ENCODE measurements around the gene LARP6.

LARP6 gene

DNA sequence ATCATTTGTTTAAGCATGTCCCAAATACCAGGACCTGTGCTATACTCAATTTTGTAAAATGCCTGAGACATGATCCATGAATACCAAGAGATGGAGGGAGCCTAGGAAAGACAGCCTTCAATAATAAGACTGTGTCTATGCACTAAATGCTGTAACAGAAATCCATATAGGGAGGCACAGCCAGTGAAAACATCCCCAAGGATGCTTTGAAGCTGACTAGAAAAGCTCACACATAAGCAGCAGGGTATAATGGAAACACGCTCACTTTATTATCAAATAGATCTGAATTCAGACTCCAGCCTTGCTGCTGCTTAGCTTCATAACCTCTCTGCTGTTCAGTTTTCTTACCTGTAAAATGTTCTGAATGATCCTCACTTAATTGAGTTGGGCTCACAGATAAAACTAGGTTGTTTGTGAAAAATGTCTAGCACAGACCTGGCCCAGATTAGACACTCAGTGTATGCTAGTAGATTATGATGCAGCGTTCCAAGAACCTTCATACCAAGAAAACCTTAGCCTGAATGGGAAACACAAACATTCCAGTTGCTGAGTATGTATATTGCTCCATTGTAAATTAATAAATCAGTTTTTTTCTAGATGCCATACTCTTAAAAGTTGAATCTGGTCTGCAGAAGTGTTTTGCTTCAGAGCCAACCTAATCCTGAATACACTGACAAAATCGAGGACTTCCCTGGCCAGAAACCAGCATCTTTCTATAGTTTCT is 3.8 kb upstream of the LARP6 start:
- Histone ChIP-seq H3K4me1 (ENCODE audit: control insufficient read depth, insufficient read depth, low read length) (peaks cover 37% of the 10 kb centered on the region), H3K36me3 (ENCODE audit: control insufficient read depth, insufficient read depth, low read length, severe bottlenecking) (no peaks in the 10 kb centered on the region), H3K4me3 (ENCODE audit: low read length) (no peak overlapping the region), H3K9me3 (ENCODE audit: control insufficient read depth, low read length) (no peaks in the 10 kb centered on the region), H3K27me3 (replicated peaks; ENCODE audit: control insufficient read depth, insufficient read depth, low read length) (no peaks in the 10 kb centered on the region), H3K9ac (ENCODE audit: low read length) (no peak overlapping the region)
- peak; percentile 48 for DNase-seq (ENCODE audit: low read depth)

DNA sequence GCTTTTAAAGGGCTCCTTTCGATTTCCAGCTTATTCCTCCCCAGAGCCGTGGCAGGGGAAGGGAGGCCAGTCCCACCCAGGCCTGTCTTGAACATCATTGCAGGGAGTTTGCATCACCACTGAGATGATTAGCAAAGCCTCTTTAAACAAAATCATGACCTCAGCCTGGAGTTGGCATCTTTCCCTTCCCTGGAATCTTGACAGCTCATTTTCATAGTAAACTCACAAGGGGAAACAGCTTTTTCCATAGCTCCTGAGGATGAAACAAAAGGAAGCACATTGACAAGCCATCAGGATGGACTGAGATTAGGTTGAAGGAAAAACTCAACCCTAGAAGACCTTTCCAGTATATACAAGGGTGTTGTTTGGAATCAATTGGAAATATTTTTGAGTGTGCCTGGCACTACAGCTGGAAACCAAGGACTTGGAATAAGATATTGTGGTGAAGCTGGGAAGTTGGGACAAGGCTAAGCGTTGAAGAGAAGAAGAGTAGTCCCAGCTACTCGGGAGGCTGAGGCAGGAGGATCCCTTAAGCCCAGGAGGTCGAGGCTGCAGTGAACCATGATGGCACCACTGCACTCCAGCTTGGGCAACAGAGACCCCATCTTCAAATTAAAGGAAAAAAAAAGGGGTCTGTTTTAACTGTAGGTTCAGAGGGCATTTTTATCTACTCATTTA is 3.1 kb upstream of the LARP6 start:
- Histone ChIP-seq H3K4me3 (ENCODE audit: low read length) (peak overlapping the region; percentile 74), H3K27me3 (replicated peaks; ENCODE audit: control insufficient read depth, insufficient read depth, low read length) (no peaks in the 10 kb centered on the region), H3K9me3 (ENCODE audit: control insufficient read depth, low read length) (no peaks in the 10 kb centered on the region), H3K4me1 (ENCODE audit: control insufficient read depth, insufficient read depth, low read length) (peaks cover 42% of the 10 kb centered on the region), H3K36me3 (ENCODE audit: control insufficient read depth, insufficient read depth, low read length, severe bottlenecking) (no peaks in the 10 kb centered on the region), H3K9ac (ENCODE audit: low read length) (peak overlapping the region; percentile 76)
- peak; percentile 99 for DNase-seq (ENCODE audit: low read depth)

DNA sequence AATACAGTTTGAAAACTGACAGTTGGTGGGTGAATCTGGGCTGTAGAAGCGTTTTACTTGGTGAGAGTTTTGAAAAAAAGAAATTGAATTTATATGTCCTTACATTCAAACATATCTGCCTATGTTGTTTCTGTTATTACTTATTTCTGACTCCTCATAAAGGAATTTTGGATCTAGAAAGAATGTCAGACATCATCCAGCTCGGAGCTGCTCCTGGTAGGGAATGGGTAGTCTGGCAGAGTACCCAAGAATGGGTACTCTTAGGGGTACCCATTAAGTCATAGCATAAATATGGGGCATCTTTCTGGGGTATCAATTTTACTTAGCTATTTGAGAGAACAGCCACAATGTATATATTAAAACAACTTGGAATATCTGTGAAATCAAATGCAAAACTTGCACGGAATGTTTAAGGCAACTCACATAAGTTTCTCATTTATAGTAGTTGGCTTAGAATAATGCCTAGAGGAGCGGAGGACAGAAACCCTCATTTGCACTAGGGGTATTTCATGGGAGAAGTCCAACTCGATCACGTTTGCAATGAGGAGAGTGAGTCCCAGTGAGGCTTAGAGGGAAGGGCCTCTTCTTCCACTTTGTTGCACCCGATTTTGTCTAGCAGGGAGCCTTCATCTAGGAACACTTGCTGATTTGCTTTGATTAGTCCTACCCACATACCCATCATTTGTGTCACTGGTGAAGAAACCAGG is 2.4 kb upstream of the LARP6 start:
- H3K36me3 ChIP-seq (ENCODE audit: control insufficient read depth, insufficient read depth, low read length, severe bottlenecking), result peaks cover 6% of the 10 kb centered on the region
- H3K4me3 ChIP-seq (ENCODE audit: low read length), result peak overlapping the region; percentile 74
- DNase-seq (ENCODE audit: low read depth), result peak; percentile 75
- peak overlapping the region; percentile 76 for H3K9ac ChIP-seq (ENCODE audit: low read length)
- H3K4me1 ChIP-seq (ENCODE audit: control insufficient read depth, insufficient read depth, low read length), result peaks cover 48% of the 10 kb centered on the region
- H3K9me3 ChIP-seq (ENCODE audit: control insufficient read depth, low read length), result no peaks in the 10 kb centered on the region
- H3K27me3 ChIP-seq (replicated peaks; ENCODE audit: control insufficient read depth, insufficient read depth, low read length), result no peaks in the 10 kb centered on the region

DNA sequence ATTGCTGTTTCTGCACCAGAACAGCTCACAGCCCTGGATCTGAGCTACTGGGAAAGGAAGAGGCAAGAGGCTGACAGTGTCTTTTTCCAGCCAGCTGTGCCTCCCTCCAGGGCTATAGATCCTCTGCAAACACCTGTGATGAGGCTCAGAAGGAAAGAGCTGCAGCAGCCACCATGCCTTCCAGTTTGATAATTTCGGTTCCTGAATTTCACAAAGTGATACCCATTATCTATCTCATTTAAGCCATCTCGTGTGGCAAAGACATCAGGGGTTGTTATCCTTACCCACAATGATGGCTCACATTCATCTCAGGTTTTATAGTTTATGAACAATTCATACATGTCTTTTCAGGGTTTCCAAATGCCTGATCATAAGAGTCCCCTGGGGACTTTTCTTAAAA is 1.8 kb upstream of the LARP6 start:
- DNase-seq (ENCODE audit: low read depth), result no peak
- Histone ChIP-seq H3K4me3 (ENCODE audit: low read length) (no peak overlapping the region), H3K27me3 (replicated peaks; ENCODE audit: control insufficient read depth, insufficient read depth, low read length) (no peaks in the 10 kb centered on the region), H3K9ac (ENCODE audit: low read length) (peak overlapping the region; percentile 76), H3K36me3 (ENCODE audit: control insufficient read depth, insufficient read depth, low read length, severe bottlenecking) (peaks cover 11% of the 10 kb centered on the region), H3K4me1 (ENCODE audit: control insufficient read depth, insufficient read depth, low read length) (peaks cover 48% of the 10 kb centered on the region), H3K9me3 (ENCODE audit: control insufficient read depth, low read length) (no peaks in the 10 kb centered on the region)

DNA sequence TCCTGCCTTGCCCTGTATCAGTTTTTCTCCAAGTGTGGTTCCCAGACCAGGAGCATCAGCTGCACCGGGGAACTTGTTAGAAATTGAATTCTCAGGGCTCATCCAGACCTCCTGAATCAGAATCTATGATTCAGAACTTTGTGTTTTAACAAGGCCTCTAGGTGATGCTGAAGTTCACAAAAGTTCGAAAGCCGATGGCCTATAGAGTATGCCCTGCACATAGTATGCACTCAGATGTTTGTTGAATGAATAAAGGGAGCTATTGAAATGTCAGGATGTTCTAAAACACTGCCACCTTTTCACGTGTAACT is 664 bp upstream of the LARP6 start:
- Histone ChIP-seq H3K9me3 (ENCODE audit: control insufficient read depth, low read length) (no peaks in the 10 kb centered on the region), H3K9ac (ENCODE audit: low read length) (peak overlapping the region; percentile 93), H3K36me3 (ENCODE audit: control insufficient read depth, insufficient read depth, low read length, severe bottlenecking) (peaks cover 13% of the 10 kb centered on the region), H3K4me3 (ENCODE audit: low read length) (peak overlapping the region; percentile 84), H3K4me1 (ENCODE audit: control insufficient read depth, insufficient read depth, low read length) (peaks cover 59% of the 10 kb centered on the region), H3K27me3 (replicated peaks; ENCODE audit: control insufficient read depth, insufficient read depth, low read length) (no peaks in the 10 kb centered on the region)
- peak; percentile 54 for DNase-seq (ENCODE audit: low read depth)

DNA sequence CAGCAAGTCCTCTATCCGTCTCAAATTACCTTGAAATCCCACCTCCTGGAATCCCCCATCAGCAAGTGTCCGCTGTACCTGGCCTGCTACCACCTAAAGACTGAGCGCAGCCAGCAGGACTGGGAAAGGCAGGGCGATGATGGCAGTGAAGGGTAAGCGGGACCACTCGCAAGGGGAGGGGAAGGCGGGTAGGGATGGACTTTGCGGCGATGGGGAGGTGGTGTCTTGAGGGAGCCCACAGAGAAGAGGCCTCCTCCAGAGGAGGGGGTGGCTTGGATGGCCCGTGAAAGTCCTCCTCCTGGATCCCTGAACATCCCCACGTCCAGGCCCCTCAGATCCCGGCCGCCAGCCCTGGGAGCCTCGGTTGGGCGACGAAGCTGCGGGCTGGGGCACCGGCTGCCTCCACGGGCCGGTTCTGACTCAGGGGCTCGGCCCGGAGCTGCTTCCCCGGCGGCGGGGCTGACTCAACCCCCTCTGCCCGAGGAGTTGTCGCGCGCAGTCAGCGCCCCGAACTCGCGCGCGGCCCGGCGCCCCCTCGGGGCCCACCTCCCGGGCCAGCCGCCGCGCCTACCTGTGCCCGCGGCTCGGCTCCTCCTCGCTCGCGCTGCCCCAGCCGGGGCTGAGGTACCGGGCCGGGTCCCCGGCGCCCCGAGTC is 512 bp downstream of the LARP6 start:
- peak overlapping the region; percentile 93 for H3K9ac ChIP-seq (ENCODE audit: low read length)
- H3K4me3 ChIP-seq (ENCODE audit: low read length), result peak overlapping the region; percentile 95
- peak; percentile 80 for DNase-seq (ENCODE audit: low read depth)
- no peaks in the 10 kb centered on the region for H3K27me3 ChIP-seq (replicated peaks; ENCODE audit: control insufficient read depth, insufficient read depth, low read length)
- H3K9me3 ChIP-seq (ENCODE audit: control insufficient read depth, low read length), result no peaks in the 10 kb centered on the region
- peaks cover 13% of the 10 kb centered on the region for H3K36me3 ChIP-seq (ENCODE audit: control insufficient read depth, insufficient read depth, low read length, severe bottlenecking)
- peaks cover 64% of the 10 kb centered on the region for H3K4me1 ChIP-seq (ENCODE audit: control insufficient read depth, insufficient read depth, low read length)

DNA sequence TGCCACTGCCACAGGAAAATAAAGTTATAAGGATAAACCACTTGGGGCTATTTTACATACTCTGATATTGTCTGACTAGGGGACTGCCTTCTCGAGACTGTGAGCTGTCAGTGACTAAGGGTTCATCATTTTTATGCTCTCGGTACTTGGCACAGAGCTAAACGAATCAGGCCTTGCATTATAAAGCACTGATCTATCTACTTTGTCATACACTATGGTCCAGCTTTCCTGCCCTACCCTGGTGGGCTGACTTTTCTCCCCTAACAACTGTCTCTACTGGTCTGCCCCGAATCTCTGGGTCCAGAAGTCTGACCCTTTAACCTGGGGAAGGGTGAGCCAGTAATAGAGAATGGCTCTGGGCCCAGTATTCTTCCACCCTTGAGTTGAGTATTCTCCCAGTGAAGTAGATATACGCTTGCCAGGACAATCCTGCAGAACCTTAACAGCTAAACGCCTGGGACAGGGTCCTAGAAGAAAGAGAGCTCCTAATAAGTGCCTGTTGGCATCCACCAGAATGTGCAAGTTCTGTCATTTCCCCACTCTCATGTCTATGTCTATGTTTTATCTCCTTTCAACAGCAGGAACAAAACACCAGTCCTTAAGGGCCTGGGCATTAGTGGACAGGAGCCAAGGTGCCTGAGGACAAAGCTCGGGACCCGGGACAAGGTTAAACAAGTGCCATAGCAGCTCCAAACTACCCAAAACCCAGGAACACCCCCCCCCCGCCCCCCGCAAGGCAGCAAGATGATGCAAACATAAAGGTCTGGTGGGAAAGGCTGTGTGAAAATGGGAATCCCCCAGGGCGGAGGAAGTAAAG is 1.2 kb downstream of the LARP6 start:
- peaks cover 60% of the 10 kb centered on the region for H3K4me1 ChIP-seq (ENCODE audit: control insufficient read depth, insufficient read depth, low read length)

DNA sequence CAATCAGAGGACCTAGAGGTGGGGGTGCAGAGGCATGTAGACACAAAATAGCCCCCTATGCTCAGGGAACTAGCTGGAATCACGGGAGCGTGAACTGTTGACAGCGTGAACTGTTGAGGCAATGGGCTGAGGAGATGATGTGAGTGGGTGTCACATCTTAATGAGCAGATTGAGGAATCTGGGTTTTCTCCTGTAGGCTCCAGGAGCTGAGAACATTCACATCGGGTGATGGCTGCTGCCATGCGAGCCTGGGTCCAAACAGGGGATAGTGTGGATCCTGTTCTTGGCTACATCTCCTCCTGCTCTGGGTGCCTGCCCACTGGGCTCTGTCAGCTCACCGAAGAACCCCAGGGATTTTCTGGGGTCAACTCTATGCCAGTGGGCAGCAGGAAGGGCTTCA is 2.1 kb downstream of the LARP6 start:
- Histone ChIP-seq H3K4me1 (ENCODE audit: control insufficient read depth, insufficient read depth, low read length) (peaks cover 51% of the 10 kb centered on the region), H3K9me3 (ENCODE audit: control insufficient read depth, low read length) (no peaks in the 10 kb centered on the region), H3K4me3 (ENCODE audit: low read length) (peak overlapping the region; percentile 95), H3K27me3 (replicated peaks; ENCODE audit: control insufficient read depth, insufficient read depth, low read length) (no peaks in the 10 kb centered on the region), H3K9ac (ENCODE audit: low read length) (peak overlapping the region; percentile 93), H3K36me3 (ENCODE audit: control insufficient read depth, insufficient read depth, low read length, severe bottlenecking) (peaks cover 13% of the 10 kb centered on the region)
- DNase-seq (ENCODE audit: low read depth), result no peak

More for the DNA sequence above, 1.2 kb downstream of the LARP6 start:
- peak; percentile 53 for DNase-seq (ENCODE audit: low read depth)
- Histone ChIP-seq H3K9me3 (ENCODE audit: control insufficient read depth, low read length) (no peaks in the 10 kb centered on the region), H3K36me3 (ENCODE audit: control insufficient read depth, insufficient read depth, low read length, severe bottlenecking) (peaks cover 13% of the 10 kb centered on the region), H3K4me3 (ENCODE audit: low read length) (peak overlapping the region; percentile 95), H3K27me3 (replicated peaks; ENCODE audit: control insufficient read depth, insufficient read depth, low read length) (no peaks in the 10 kb centered on the region), H3K9ac (ENCODE audit: low read length) (peak overlapping the region; percentile 93)

DNA sequence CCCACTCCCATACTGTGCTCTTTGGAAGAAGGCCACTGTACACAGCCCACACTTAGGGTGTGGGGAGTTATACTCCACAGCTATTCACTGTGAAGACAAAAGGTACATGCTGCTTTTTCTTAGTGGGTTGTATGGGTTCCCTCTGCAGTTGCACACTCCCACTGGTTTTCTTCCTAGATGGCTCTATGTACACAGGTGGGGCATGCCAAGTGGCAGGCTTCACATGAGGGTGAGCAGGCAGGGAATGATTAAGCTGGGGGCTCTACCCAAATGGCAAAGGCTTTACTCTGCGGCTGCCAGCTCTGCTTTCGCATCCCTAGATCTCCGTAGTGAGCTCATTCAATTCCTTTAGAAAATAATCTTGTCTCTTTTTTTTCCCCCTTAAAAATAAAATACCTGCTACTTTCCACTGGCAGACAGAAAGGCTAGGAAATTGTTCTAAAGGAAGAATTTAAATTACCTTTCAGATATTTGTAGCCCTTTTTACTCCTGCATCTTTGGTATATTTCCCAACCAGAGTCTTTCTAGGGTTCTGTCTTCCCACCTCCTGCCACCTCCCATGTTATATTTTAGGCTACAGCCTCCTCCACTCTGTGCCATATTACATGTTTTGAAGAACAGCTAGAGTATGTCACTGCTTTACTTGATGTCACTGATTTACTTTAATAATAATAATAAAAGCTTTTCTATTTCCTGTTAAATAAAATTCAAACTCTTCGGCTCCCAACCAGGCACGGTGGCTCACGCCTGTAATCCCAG is 8.2 kb downstream of the LARP6 start:
- H3K9ac ChIP-seq (ENCODE audit: low read length), result no peak overlapping the region
- no peaks in the 10 kb centered on the region for H3K27me3 ChIP-seq (replicated peaks; ENCODE audit: control insufficient read depth, insufficient read depth, low read length)
- H3K4me1 ChIP-seq (ENCODE audit: control insufficient read depth, insufficient read depth, low read length), result peaks cover 15% of the 10 kb centered on the region
- no peak for DNase-seq (ENCODE audit: low read depth)
- H3K9me3 ChIP-seq (ENCODE audit: control insufficient read depth, low read length), result no peaks in the 10 kb centered on the region
- no peak overlapping the region for H3K4me3 ChIP-seq (ENCODE audit: low read length)
- H3K36me3 ChIP-seq (ENCODE audit: control insufficient read depth, insufficient read depth, low read length, severe bottlenecking), result peaks cover 5% of the 10 kb centered on the region

DNA sequence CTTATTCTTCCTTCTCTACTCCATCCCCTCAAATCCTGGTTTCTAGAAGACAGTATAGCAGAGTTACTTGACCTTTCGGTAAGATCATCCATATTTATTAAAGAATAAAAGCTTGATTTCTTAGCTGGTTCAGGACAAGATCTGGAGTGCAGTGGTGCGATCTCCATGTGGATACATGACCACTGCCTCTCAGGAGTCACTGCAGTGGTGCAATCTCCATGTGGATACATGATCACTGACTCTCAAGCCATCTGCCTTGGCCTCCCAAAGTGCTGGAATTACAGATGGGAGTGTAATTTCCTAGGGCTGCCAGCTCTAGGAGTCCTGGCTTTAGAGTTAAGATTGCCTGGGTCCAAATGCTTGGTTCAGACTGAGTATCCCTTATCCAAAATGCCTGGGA is 16.5 kb downstream of the LARP6 start:
- H3K4me1 ChIP-seq (ENCODE audit: control insufficient read depth, insufficient read depth, low read length), result peaks cover 43% of the 10 kb centered on the region
- H3K9me3 ChIP-seq (ENCODE audit: control insufficient read depth, low read length), result no peaks in the 10 kb centered on the region
- H3K36me3 ChIP-seq (ENCODE audit: control insufficient read depth, insufficient read depth, low read length, severe bottlenecking), result peaks cover 19% of the 10 kb centered on the region
- no peaks in the 10 kb centered on the region for H3K27me3 ChIP-seq (replicated peaks; ENCODE audit: control insufficient read depth, insufficient read depth, low read length)
- H3K4me3 ChIP-seq (ENCODE audit: low read length), result no peak overlapping the region
- DNase-seq (ENCODE audit: low read depth), result no peak
- H3K9ac ChIP-seq (ENCODE audit: low read length), result no peak overlapping the region
